Keratinocyte (primary cell): ENCODE results near the gene ZNF446.

ENCODE experiments used
- CTCF ChIP-seq, 3 experiments: IDR thresholded peaks in 1 of 3; conservative IDR thresholded peaks in 1 of 3; optimal IDR thresholded peaks in 1 of 3; 2 replicates in 2 of 3; 3 replicates in 1 of 3; pipeline versions ENCODE3 to v1.5.1; 2011; ENCODE audit warnings: low read length in 3 of 3, mild to moderate bottlenecking in 3 of 3, moderate library complexity in 2 of 3, control low read depth in 1 of 3, inconsistent platforms in 1 of 3; ENCODE audit not compliant: insufficient read depth in 2 of 3; ENCODE audit errors: extremely low read depth in 1 of 3
- EZH2 ChIP-seq: IDR thresholded peaks from one replicate; pipeline ENCODE4 v1.6.1; 2012; ENCODE audit warnings: inconsistent platforms, mild to moderate bottlenecking, low read length, moderate library complexity

GRCh38 chr19:58434217-58434616 is 41.9 kb upstream of the ZNF446 start:
- TF ChIP-seq CTCF (optimal IDR thresholded peaks at IDR 0.05 in 1 of 3, IDR thresholded peaks at IDR 0.05 in 1 of 3, conservative IDR thresholded peaks at IDR 0.05 in 1 of 3; ENCODE audit: extremely low read depth in 1 of 3, insufficient read depth in 2 of 3, low read length in 3 of 3): no peak
- TF ChIP-seq EZH2: no peak
